Kidney (tissue), 14 donors: ENCODE data around the gene FAM222B. TPM values are rescaled to one million over a fixed set of nuclear protein-coding genes. Genes with fewer than 3 reads are reported as not detected.
"Not testable (repeated sequence)": the region's sequence is repeated elsewhere in the genome, so short reads cannot be mapped to it uniquely, and the experiment has no call there.

Experiments
- DNase-seq, 5 donors: peaks; one replicate each; pipeline ENCODE4 v3.0.0-alpha.2; 2013 to 2020
- FAIRE-seq: peaks from 2 replicates; lab custom pipeline; 2012; peaks lifted over from hg19 to GRCh38; lab: Jason Lieb, UNC
- H3K27ac ChIP-seq, 2 donors: one replicate each; pipeline ENCODE4 v1.7.0; 2013; ENCODE audit warnings: low read depth in 2 of 2, low read length in 2 of 2, inconsistent platforms in 1 of 2
- H3K27me3 ChIP-seq: one replicate; pipeline ENCODE4 v1.7.1; 2013; ENCODE audit warnings: low read length, inconsistent platforms; ENCODE audit not compliant: control insufficient read depth, insufficient read depth
- H3K36me3 ChIP-seq, 3 donors: one replicate each; pipeline versions ENCODE4 v1.7.0 to v1.7.1; 2013; ENCODE audit warnings: low read length in 3 of 3, control low read depth in 1 of 3, inconsistent platforms in 1 of 3; ENCODE audit not compliant: insufficient read depth in 3 of 3, control insufficient read depth in 2 of 3
- H3K4me1 ChIP-seq, 3 donors: one replicate each; pipeline versions ENCODE4 v1.7.0 to v1.7.1; 2013; ENCODE audit warnings: low read length in 3 of 3, inconsistent platforms in 1 of 3, low read depth in 1 of 3; ENCODE audit not compliant: control insufficient read depth in 2 of 3, insufficient read depth in 2 of 3
- H3K4me3 ChIP-seq, 3 donors: one replicate each; pipeline versions ENCODE4 v1.7.0 to v1.8.1; 2013; ENCODE audit warnings: low read length in 3 of 3, control low read depth in 1 of 3, inconsistent platforms in 1 of 3
- H3K9ac ChIP-seq, 3 donors: one replicate each; pipeline versions ENCODE4 v1.7.0 to v1.7.1; 2013; ENCODE audit warnings: low read length in 3 of 3, control low read depth in 1 of 3, inconsistent platforms in 1 of 3
- H3K9me3 ChIP-seq, 3 donors: one replicate each; pipeline versions ENCODE4 v1.7.0 to v1.7.1; 2013; ENCODE audit warnings: low read length in 3 of 3, control low read depth in 1 of 3, inconsistent platforms in 1 of 3; ENCODE audit not compliant: control insufficient read depth in 2 of 3, insufficient read depth in 1 of 3
- CTCF ChIP-seq: IDR thresholded peaks from 3 replicates; pipeline ENCODE4 v1.5.1; 2012; ENCODE audit warnings: mild to moderate bottlenecking, moderate library complexity, borderline replicate concordance; ENCODE audit not compliant: insufficient read depth; ENCODE audit errors: extremely low read depth
- intact Hi-C: fragments of 100-400 bp; cut with DNase I; formaldehyde crosslinking; loops from one replicate; pipeline ENCODE4 v1.11.1; 2022
- polyA plus RNA-seq: library from polyadenylated mRNA; stranded (reverse); fragments of 350-450 nt; fragmentation: Illumina TruSeq; extraction: RNeasy Lipid Tissue Mini Kit (QIAGEN cat#74804); gene quantifications from one replicate; pipeline ENCODE4 v1.2.3, GENCODE V29; 2014; ENCODE audit warnings: low read depth, low replicate concordance; ENCODE audit not compliant: insufficient read depth
- total RNA-seq: library from RNA; stranded (reverse); fragmentation: NEBNext Ultra II Directional; extraction: Animal tissue kit (Norgen Biotek cat#: 25700); gene quantifications from one replicate; pipeline ENCODE4 v1.2.1, GENCODE V29; 2021
- donor health status: control.
- donor health status: control.
- donor health status: control.
- donor health status: control.
- donor health status: control.
- donor health status: DM: yes; HTN: yes; CAD: no.
- donor health status: Normal renal cell carcinoma (clear cell type).

FAM222B gene
- total and polyA plus RNA-seq, 2 donors from 2014 or later = 13.0 to 31.0 TPM

- intact Hi-C loops = no loop called here
- Histone ChIP-seq H3K27ac (peak overlapping the region; percentile 76 to 82), H3K9ac (peak overlapping the region; percentile 83 to 94 (median 88)), H3K36me3 (no peaks in the 10 kb centered on the region), H3K4me3 (peak overlapping the region; percentile 88 to 97 (median 92)), H3K4me1 (no peaks in the 10 kb centered on the region), H3K27me3 (no peaks in the 10 kb centered on the region), H3K9me3 (no peaks in the 10 kb centered on the region)
- no peak for DNase-seq
- no peak for TF ChIP-seq CTCF
- FAIRE-seq = no peak
These were observed 699 bp downstream of the FAM222B start for GRCh38 chr17:28841901-28842281.

GRCh38 chr17:28839221-28839620 is 3.4 kb downstream of the FAM222B start:
- DNase-seq (no peak), FAIRE-seq (no peak)
- TF ChIP-seq CTCF = no peak
- Histone ChIP-seq H3K27ac (no peak overlapping the region), H3K9ac (no peak overlapping the region), H3K4me1 (no peaks in the 10 kb centered on the region), H3K9me3 (no peaks in the 10 kb centered on the region), H3K4me3 (no peak overlapping the region), H3K36me3 (no peaks in the 10 kb centered on the region), H3K27me3 (no peaks in the 10 kb centered on the region)
- intact Hi-C loops = no loop called here

- H3K4me3 ChIP-seq, H3K4me1 ChIP-seq, intact Hi-C loops, H3K36me3 ChIP-seq, H3K9ac ChIP-seq, DNase-seq, FAIRE-seq, H3K9me3 ChIP-seq, H3K27ac ChIP-seq, H3K27me3 ChIP-seq: not testable (repeated sequence)
These were observed 6.0 kb downstream of the FAM222B start for GRCh38 chr17:28836541-28836940.

- Histone ChIP-seq H3K9me3 (no peaks in the 10 kb centered on the region), H3K4me3 (no peak overlapping the region), H3K36me3 (no peaks in the 10 kb centered on the region), H3K4me1 (no peaks in the 10 kb centered on the region), H3K27ac (no peak overlapping the region), H3K9ac (no peak overlapping the region), H3K27me3 (no peaks in the 10 kb centered on the region)
- TF ChIP-seq CTCF = no peak
- intact Hi-C loops = no loop called here
- FAIRE-seq (no peak), DNase-seq (no peak)
These were observed 8.2 kb downstream of the FAM222B start for GRCh38 chr17:28834420-28834819.
